Parathyroid adenoma (tissue), 2 donors: ENCODE measurements around the gene KCNA10.
"Not testable (repeated sequence)": the region's sequence is repeated elsewhere in the genome, so short reads cannot be mapped to it uniquely, and the experiment has no call there.

Source experiments
- H2AFZ ChIP-seq: fragments of 300-600 bp; sonication (generic); one replicate; pipeline ENCODE4 v1.7.0; 2017; ENCODE audit warnings: antibody characterized with exemption, mild to moderate bottlenecking
- H3K27ac ChIP-seq: fragments of 300-600 bp; sonication (generic); one replicate; pipeline ENCODE4 v1.7.0; 2017
- H3K27me3 ChIP-seq: fragments of 300-600 bp; sonication (generic); one replicate; pipeline ENCODE4 v1.7.0; 2017; ENCODE audit warnings: low read length; ENCODE audit not compliant: control insufficient read depth, insufficient read depth
- H3K36me3 ChIP-seq: fragments of 300-600 bp; sonication (generic); one replicate; pipeline ENCODE4 v1.7.0; 2017; ENCODE audit warnings: low read length; ENCODE audit not compliant: control insufficient read depth, insufficient read depth
- H3K4me1 ChIP-seq: fragments of 300-600 bp; sonication (generic); one replicate; pipeline ENCODE4 v1.7.0; 2017; ENCODE audit warnings: control low read depth
- H3K4me2 ChIP-seq: fragments of 300-600 bp; sonication (generic); one replicate; pipeline ENCODE4 v1.7.0; 2017; ENCODE audit warnings: low read length
- H3K4me3 ChIP-seq: fragments of 300-600 bp; sonication (generic); one replicate; pipeline ENCODE4 v1.7.0; 2017; ENCODE audit warnings: low read depth, low read length
- H3K79me2 ChIP-seq: fragments of 300-600 bp; sonication (generic); one replicate; pipeline ENCODE4 v1.7.0; 2017; ENCODE audit warnings: control low read depth
- H3K9ac ChIP-seq: fragments of 300-600 bp; sonication (generic); one replicate; pipeline ENCODE4 v1.7.0; 2017; ENCODE audit warnings: mild to moderate bottlenecking
- H3K9me3 ChIP-seq: fragments of 300-600 bp; sonication (generic); one replicate; pipeline ENCODE4 v1.7.0; 2017; ENCODE audit warnings: low read length; ENCODE audit not compliant: control insufficient read depth
- TF ChIP-seq, protein P1 (sequence below): fragments of 300-600 bp; sonication (generic); IDR thresholded peaks from one replicate; pipeline ENCODE4 v1.7.0; 2017; ENCODE audit warnings: antibody characterized with exemption, mild to moderate bottlenecking
- donor health status: primary hyperparathyroidism.

The KCNA10 gene

GRCh38 chr1:110511436-110511835 is 7.5 kb downstream of the KCNA10 start:
- no peak overlapping the region for H3K9ac ChIP-seq
- no peaks in the 10 kb centered on the region for H3K27me3 ChIP-seq
- no peak overlapping the region for H3K4me2 ChIP-seq
- no peak overlapping the region for H2AFZ ChIP-seq
- no peak overlapping the region for H3K27ac ChIP-seq
- H3K4me3 ChIP-seq, result no peak overlapping the region
- H3K9me3 ChIP-seq, result no peaks in the 10 kb centered on the region
- no peaks in the 10 kb centered on the region for H3K36me3 ChIP-seq
- no peaks in the 10 kb centered on the region for H3K79me2 ChIP-seq
- TF ChIP-seq, protein P1, sequence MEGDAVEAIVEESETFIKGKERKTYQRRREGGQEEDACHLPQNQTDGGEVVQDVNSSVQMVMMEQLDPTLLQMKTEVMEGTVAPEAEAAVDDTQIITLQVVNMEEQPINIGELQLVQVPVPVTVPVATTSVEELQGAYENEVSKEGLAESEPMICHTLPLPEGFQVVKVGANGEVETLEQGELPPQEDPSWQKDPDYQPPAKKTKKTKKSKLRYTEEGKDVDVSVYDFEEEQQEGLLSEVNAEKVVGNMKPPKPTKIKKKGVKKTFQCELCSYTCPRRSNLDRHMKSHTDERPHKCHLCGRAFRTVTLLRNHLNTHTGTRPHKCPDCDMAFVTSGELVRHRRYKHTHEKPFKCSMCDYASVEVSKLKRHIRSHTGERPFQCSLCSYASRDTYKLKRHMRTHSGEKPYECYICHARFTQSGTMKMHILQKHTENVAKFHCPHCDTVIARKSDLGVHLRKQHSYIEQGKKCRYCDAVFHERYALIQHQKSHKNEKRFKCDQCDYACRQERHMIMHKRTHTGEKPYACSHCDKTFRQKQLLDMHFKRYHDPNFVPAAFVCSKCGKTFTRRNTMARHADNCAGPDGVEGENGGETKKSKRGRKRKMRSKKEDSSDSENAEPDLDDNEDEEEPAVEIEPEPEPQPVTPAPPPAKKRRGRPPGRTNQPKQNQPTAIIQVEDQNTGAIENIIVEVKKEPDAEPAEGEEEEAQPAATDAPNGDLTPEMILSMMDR, result no peak
- no peaks in the 10 kb centered on the region for H3K4me1 ChIP-seq

DNA sequence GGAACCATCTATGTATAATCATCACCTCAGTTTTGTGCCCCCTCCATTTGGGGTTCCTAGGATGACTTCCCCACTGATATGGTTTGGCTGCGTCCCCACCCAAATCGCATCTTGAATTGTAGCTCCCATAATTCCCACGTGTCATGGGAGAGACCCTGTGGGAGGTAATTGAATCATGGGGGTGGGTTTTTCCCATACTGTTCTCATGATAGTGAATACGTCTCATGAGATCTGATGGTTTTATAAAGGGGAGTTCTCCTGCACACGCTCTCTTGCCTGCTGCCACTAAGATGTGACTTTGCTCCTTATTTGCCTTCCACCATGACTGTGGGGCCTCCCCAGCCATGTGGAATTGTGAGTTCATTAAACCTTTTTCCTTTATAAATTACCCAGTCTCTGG is 8.1 kb downstream of the KCNA10 start:
- H3K36me3 ChIP-seq, H3K4me1 ChIP-seq, H3K9me3 ChIP-seq, H3K27ac ChIP-seq, H3K27me3 ChIP-seq, H3K9ac ChIP-seq, H3K79me2 ChIP-seq, H3K4me3 ChIP-seq, H2AFZ ChIP-seq, H3K4me2 ChIP-seq: not testable (repeated sequence)

DNA sequence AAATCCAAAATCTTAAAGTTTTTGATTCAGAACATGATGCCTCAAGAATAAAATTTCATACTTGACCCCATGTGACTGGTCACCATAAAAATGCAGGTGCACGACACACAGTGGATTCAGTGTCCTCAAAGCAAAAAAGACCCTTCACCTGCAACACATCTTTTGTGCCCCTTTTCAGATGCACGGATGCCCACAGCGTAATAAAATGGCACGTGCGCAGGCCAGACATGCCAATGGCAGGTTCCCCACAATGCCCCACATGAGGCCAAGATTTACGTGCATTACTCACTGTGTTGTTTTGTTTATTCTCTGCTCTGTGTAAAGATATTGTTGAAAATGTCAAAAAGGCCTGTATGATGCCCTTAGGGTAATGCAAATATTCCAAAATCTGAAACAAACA is 9.3 kb downstream of the KCNA10 start:
- Histone ChIP-seq H3K79me2 (no peaks in the 10 kb centered on the region), H3K4me2 (no peak overlapping the region), H2AFZ (no peak overlapping the region), H3K36me3 (no peaks in the 10 kb centered on the region), H3K27me3 (no peaks in the 10 kb centered on the region), H3K4me3 (no peak overlapping the region), H3K9ac (no peak overlapping the region), H3K4me1 (no peaks in the 10 kb centered on the region), H3K27ac (no peak overlapping the region), H3K9me3 (no peaks in the 10 kb centered on the region)
- TF ChIP-seq, protein P1, result no peak

DNA sequence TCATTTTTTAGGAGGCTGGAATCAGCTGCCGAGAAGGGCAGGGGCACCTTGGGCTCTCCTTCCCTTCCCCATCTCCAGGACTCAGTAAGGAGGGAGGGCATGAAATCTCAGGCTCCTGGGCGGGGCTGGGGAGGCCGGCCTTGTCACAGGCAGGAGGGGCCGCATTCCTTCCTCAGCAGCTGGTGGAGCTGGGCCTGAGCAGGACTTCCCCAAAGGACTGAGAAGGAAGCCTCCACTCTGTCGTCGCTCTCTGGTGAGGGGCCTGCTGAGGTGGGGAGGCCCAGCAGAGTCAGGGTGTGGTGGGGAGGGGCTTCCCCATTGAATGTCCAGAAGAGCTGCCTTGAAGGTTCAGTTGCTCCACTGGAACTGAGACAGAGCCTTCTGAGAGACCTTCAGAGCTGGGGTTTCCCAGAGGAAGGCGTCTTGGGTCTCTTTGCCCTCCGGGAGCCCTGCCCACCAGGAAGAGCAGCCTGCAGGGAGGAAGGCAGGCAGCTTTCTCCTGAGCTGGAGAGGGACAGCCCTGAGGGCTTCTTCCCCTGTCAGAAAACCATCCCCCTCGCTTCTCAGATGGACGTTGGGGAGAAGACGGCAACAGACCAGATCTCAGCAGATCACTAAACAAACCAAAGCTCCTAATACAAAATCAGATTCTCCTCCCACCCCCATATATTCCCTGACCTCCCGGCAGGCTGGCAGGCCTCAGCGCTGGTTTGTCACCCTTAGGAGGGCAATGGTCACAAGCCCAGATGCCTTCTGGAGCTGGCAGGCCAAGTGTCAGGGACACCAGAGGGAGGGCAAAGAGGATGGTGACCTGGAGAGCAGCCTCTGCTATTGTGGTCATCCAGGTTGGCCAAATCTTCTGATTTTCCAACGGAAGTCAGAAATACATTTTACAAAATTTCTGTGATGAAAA is 10.7 kb downstream of the KCNA10 start:
- Histone ChIP-seq H3K9me3 (no peaks in the 10 kb centered on the region), H3K4me1 (no peaks in the 10 kb centered on the region), H2AFZ (no peak overlapping the region), H3K36me3 (no peaks in the 10 kb centered on the region), H3K4me3 (no peak overlapping the region), H3K79me2 (no peaks in the 10 kb centered on the region), H3K27me3 (no peaks in the 10 kb centered on the region), H3K4me2 (no peak overlapping the region), H3K9ac (no peak overlapping the region), H3K27ac (no peak overlapping the region)
- TF ChIP-seq, protein P1, result no peak

DNA sequence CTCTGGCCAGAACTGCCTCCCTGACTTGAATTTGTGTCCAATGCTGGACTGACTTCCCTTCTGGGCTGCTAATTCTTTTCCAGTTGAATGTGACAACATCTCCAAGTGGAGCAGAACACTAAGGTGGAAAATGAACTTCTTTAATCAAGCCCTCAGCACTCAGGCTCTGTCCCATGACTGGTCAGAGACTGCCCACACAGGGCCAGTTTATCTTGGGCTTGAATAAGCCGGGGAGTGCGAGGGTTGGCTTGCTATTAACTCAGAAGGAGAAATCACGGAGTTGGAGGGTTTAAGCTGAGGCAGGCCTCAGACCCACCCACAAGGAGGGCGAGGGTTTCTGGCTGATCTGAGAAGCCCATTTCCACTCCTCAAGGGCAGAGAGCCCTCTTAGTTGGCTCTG is 12.4 kb downstream of the KCNA10 start:
- no peaks in the 10 kb centered on the region for H3K79me2 ChIP-seq
- H3K9ac ChIP-seq, result no peak overlapping the region
- TF ChIP-seq, protein P1, result no peak
- no peak overlapping the region for H3K4me2 ChIP-seq
- H3K4me1 ChIP-seq, result no peaks in the 10 kb centered on the region
- no peaks in the 10 kb centered on the region for H3K36me3 ChIP-seq
- H3K27ac ChIP-seq, result no peak overlapping the region
- no peaks in the 10 kb centered on the region for H3K9me3 ChIP-seq
- H3K4me3 ChIP-seq, result no peak overlapping the region
- no peaks in the 10 kb centered on the region for H3K27me3 ChIP-seq
- H2AFZ ChIP-seq, result no peak overlapping the region
